NCI-H1694 (cell line): ENCODE data around the gene SLC29A3.

Experiments
- DNase-seq: peaks from one replicate; lab custom pipeline; 2025; lab: John Stamatoyannopoulos, UW

The SLC29A3 gene

GRCh38 chr10:71392791-71393781 lies 74.0 kb downstream of the SLC29A3 start:
- DNase-seq, result no peak

GRCh38 chr10:71393841-71394475 lies 74.9 kb downstream of the SLC29A3 start:
- DNase-seq, result no peak

- DNase-seq, result no peak
These were observed 76.0 kb downstream of the SLC29A3 start for GRCh38 chr10:71394926-71395562.

- peak; percentile 10 for DNase-seq
These were observed 76.6 kb downstream of the SLC29A3 start for GRCh38 chr10:71395621-71396020.

GRCh38 chr10:71396084-71396710 lies 77.1 kb downstream of the SLC29A3 start:
- DNase-seq, result peak; percentile 60

- no peak for DNase-seq
These were observed 77.7 kb downstream of the SLC29A3 start, which contains the start of gene CDH23 for GRCh38 chr10:71396711-71397295. Gene CDH23 (plus strand): TSS chr10:71396920. CDS start chr10:71439832, 42,912 bp downstream.

- DNase-seq, result no peak
These were observed 78.5 kb downstream of the SLC29A3 start for GRCh38 chr10:71397296-71398212.

- DNase-seq, result no peak
These were observed 79.9 kb downstream of the SLC29A3 start for GRCh38 chr10:71398976-71399375.

GRCh38 chr10:71399946-71400345 lies 80.9 kb downstream of the SLC29A3 start:
- no peak for DNase-seq

GRCh38 chr10:71401056-71401455 lies 82.0 kb downstream of the SLC29A3 start:
- no peak for DNase-seq

GRCh38 chr10:71402005-71402404 lies 82.9 kb downstream of the SLC29A3 start:
- no peak for DNase-seq

GRCh38 chr10:71404503-71405295 lies 85.6 kb downstream of the SLC29A3 start:
- no peak for DNase-seq

GRCh38 chr10:71406878-71407277 lies 87.8 kb downstream of the SLC29A3 start:
- DNase-seq, result no peak

GRCh38 chr10:71408436-71409225 lies 89.6 kb downstream of the SLC29A3 start:
- no peak for DNase-seq

GRCh38 chr10:71409516-71410104 lies 90.6 kb downstream of the SLC29A3 start:
- no peak for DNase-seq
